ENCODE measurements around the gene TAF1A.

DNA sequence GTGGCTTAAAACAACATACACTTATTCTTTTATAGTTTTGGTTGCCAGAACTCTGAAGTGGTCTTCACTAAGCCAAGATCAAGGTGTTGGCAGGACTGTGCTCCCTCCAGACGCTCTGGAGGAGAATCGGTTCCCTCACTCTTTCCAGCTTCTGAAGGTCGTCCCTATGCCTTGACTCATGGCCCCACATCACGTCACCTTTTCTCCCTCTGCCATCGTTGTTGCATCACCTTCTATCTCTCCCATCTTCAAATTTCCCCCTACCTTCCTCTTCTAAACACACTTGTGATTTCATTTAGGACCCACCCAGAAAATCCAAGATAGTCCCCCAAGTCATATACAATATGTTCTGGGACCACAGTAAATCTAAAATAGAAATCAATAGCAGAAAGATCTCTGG, 54.3 kb downstream of the TAF1A start:
- TF ChIP-seq, protein P1, sequence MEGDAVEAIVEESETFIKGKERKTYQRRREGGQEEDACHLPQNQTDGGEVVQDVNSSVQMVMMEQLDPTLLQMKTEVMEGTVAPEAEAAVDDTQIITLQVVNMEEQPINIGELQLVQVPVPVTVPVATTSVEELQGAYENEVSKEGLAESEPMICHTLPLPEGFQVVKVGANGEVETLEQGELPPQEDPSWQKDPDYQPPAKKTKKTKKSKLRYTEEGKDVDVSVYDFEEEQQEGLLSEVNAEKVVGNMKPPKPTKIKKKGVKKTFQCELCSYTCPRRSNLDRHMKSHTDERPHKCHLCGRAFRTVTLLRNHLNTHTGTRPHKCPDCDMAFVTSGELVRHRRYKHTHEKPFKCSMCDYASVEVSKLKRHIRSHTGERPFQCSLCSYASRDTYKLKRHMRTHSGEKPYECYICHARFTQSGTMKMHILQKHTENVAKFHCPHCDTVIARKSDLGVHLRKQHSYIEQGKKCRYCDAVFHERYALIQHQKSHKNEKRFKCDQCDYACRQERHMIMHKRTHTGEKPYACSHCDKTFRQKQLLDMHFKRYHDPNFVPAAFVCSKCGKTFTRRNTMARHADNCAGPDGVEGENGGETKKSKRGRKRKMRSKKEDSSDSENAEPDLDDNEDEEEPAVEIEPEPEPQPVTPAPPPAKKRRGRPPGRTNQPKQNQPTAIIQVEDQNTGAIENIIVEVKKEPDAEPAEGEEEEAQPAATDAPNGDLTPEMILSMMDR (conservative IDR thresholded peaks at IDR 0.05; ENCODE audit: low read depth, low read length), result no peak
- TF ChIP-seq EZH2 (IDR thresholded peaks at IDR 0.05; ENCODE audit: borderline replicate concordance, low read depth, low read length, poor library complexity, severe bottlenecking), result no peak
